Calu3 (cell line): Measurements from ENCODE around the gene ZNF513. TPM values are rescaled to one million over a fixed set of nuclear protein-coding genes. Genes with fewer than 3 reads are reported as not detected.

ENCODE experiments used
- BruUV-seq: library from RNA; stranded (reverse); fragments of 400-500 nt; replicated peaks from 2 replicates; lab custom pipeline; 2021; lab: Mats Ljungman, UMichigan
- CTCF ChIA-PET: fragments of 300-600 bp; sonication (Branson Sonifier 250); formaldehyde crosslinking; loops from one replicate; lab custom pipeline; 2022; ENCODE audit warnings: antibody characterized with exemption; lab: Charles Lee
- DNase-seq: peaks from one replicate; pipeline ENCODE4 v3.0.0; 2022
- H3K27ac Mint-ChIP-seq: one replicate; pipeline ENCODE4 v1.8.0; 2022; ENCODE audit warnings: mixed read lengths; ENCODE audit not compliant: unreplicated experiment
- H3K27me3 Mint-ChIP-seq: one replicate; pipeline ENCODE4 v1.8.0; 2022; ENCODE audit warnings: mixed read lengths; ENCODE audit not compliant: unreplicated experiment
- H3K36me3 Mint-ChIP-seq: one replicate; pipeline ENCODE4 v1.8.0; 2022; ENCODE audit warnings: mild to moderate bottlenecking, moderate library complexity, mixed read lengths; ENCODE audit not compliant: insufficient read depth, unreplicated experiment
- H3K4me1 Mint-ChIP-seq: one replicate; pipeline ENCODE4 v1.8.0; 2022; ENCODE audit warnings: mild to moderate bottlenecking, low read depth, mixed read lengths; ENCODE audit not compliant: unreplicated experiment
- H3K4me3 Mint-ChIP-seq: one replicate; pipeline ENCODE4 v1.8.0; 2022; ENCODE audit warnings: mild to moderate bottlenecking, low read depth, moderate library complexity, mixed read lengths; ENCODE audit not compliant: unreplicated experiment
- H3K9me3 Mint-ChIP-seq: one replicate; pipeline ENCODE4 v1.8.0; 2022; ENCODE audit warnings: low read depth, mixed read lengths; ENCODE audit not compliant: unreplicated experiment
- intact Hi-C: fragments of 100-400 bp; cut with micrococcal nuclease; formaldehyde crosslinking; loops from one replicate; pipeline ENCODE4 v1.10.0; 2022; ENCODE audit not compliant: unreplicated experiment
- total RNA-seq: library from RNA; stranded (reverse); gene quantifications from 2 replicates; pipeline ENCODE4 v1.2.3, GENCODE V29; 2022
- TF ChIP-seq, protein P1 (sequence below): fragments of 200-600 bp; IDR thresholded peaks from one replicate; pipeline ENCODE4 v1.8.0; 2022; ENCODE audit warnings: antibody characterized with exemption; ENCODE audit not compliant: unreplicated experiment

ZNF513 gene
- total RNA-seq, 1 experiment from 2014 or later, result 10.6 TPM

DNA sequence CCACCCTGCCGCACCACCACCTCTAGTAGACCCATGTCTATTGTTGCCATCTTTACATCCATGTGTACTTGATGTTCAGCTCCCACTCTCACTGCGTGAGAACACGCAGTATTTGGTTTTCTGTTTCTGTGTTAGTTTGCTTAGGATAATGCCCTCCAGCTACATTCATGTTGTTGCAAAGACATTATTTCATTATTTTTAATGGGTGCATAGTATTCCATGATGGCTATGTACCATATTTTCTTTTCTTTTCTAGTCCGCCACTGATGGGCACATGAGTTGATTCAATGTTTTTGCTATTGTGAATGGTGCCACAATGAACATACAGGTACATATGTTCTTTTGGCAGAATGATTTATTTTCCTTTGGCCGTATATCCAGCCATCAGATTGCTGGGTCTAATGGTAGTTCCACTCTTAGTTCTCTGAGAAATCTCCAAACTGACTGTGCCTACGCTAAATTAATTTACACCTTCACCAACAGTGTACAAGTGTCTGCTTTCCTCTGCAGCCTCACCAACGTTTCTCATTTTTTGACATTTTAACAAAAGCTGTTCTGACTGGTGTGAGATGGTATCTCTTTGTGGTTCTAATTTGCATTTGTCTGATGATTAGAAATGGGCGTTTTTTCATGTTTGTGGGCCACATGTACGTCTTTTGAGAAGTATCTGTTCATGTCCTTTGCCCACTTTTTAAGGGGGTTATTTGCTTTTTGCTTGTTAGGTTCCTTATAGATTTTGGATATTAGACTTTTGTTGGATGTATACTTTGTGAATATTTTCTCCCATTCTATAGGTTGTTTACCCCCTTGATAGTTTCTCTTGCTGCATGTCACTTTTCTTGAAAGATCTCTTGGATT lies 10.5 kb upstream of the ZNF513 start:
- DNase-seq, result no peak
- Mint-ChIP-seq H3K27me3 (no peaks in the 10 kb centered on the region), H3K36me3 (peaks cover 32% of the 10 kb centered on the region), H3K27ac (no peak overlapping the region), H3K4me1 (no peaks in the 10 kb centered on the region), H3K4me3 (no peak overlapping the region), H3K9me3 (no peaks in the 10 kb centered on the region)
- BruUV-seq, result no TSS peak
- intact Hi-C loops, result no loop called here
- CTCF ChIA-PET, result interaction anchor here (0.6 kb wide), 1 partner anchor 17 kb away, joined by 4 read pairs; no protein-coding TSS in a partner anchor
- TF ChIP-seq, protein P1, sequence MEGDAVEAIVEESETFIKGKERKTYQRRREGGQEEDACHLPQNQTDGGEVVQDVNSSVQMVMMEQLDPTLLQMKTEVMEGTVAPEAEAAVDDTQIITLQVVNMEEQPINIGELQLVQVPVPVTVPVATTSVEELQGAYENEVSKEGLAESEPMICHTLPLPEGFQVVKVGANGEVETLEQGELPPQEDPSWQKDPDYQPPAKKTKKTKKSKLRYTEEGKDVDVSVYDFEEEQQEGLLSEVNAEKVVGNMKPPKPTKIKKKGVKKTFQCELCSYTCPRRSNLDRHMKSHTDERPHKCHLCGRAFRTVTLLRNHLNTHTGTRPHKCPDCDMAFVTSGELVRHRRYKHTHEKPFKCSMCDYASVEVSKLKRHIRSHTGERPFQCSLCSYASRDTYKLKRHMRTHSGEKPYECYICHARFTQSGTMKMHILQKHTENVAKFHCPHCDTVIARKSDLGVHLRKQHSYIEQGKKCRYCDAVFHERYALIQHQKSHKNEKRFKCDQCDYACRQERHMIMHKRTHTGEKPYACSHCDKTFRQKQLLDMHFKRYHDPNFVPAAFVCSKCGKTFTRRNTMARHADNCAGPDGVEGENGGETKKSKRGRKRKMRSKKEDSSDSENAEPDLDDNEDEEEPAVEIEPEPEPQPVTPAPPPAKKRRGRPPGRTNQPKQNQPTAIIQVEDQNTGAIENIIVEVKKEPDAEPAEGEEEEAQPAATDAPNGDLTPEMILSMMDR, result no peak

DNA sequence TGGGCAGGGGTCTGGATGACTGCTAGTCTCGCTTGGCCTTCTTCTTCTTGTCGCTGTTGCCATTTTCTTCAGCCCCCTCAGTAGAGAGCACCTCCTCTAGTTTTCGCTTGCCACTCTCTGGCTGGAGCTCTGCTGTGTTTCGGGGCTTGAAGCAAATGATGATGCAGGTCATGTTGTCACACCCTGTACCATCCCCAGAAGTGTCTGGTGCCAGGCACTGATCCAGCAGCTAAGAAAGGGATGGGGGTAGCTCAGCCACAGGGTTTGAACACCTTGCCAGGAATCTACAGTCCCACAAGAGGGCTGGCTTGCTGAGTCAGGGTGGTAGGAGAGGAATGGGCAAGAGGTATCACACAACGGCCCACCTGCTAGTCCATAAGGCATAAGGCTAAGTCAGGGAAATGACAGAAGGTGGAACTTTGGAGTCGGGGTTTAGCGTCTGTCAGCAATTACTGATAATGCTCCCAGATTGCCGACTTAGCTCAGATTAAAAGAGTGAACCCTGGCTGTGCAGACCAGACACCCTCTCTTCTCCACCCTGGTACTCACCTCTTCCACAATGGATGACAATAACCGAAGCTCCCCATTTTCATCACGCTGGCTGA lies 1.1 kb upstream of the ZNF513 start:
- Mint-ChIP-seq H3K27me3 (no peaks in the 10 kb centered on the region), H3K9me3 (no peaks in the 10 kb centered on the region), H3K27ac (peak overlapping the region; percentile 93), H3K4me3 (peak overlapping the region; percentile 72), H3K36me3 (peaks cover 68% of the 10 kb centered on the region), H3K4me1 (peaks cover 15% of the 10 kb centered on the region)
- intact Hi-C loops, result no loop called here
- no peak for DNase-seq
- CTCF ChIA-PET, result interaction anchor here (0.5 kb wide), 1 partner anchor 1039 kb away, joined by 4 read pairs; no protein-coding TSS in a partner anchor
- TF ChIP-seq, protein P1, result no peak
- BruUV-seq, result TSS peak; percentile 79

- H3K27ac Mint-ChIP-seq, result peak overlapping the region; percentile 93
- no peak for DNase-seq
- intact Hi-C loops, result no loop called here
- H3K36me3 Mint-ChIP-seq, result peaks cover 69% of the 10 kb centered on the region
- TSS peak; percentile 43 for BruUV-seq
- TF ChIP-seq, protein P1, result no peak
- H3K27me3 Mint-ChIP-seq, result no peaks in the 10 kb centered on the region
- CTCF ChIA-PET, result interaction anchor here (1.2 kb wide), 1 partner anchor 10 kb away, joined by 4 read pairs; no protein-coding TSS in a partner anchor
- H3K4me3 Mint-ChIP-seq, result peak overlapping the region; percentile 72
- H3K4me1 Mint-ChIP-seq, result peaks cover 15% of the 10 kb centered on the region
- H3K9me3 Mint-ChIP-seq, result no peaks in the 10 kb centered on the region
Measured at GRCh38 chr2:27379836-27380625, 503 bp downstream of the ZNF513 start.

DNA sequence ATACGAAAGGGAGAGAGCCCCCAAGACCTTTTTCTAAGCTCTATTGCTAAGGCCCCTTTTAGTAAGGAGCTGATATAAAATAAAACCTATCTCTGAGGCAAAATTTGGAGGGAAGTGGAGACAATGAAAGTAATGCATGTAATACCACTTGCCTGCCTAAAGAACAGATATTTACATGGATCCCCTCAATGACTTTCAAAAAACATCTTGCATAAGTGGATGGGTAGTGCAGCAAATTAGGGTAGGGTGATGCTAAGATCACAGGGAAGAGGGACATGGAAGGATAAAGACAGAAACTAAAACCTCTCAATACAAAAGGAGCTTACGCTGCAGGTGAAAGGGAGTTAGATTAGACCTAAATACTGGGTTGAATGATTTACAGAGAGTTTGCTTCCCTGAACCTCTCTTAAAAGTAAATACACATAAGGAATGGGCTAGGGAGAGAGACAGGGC lies 1.1 kb downstream of the ZNF513 start:
- no peaks in the 10 kb centered on the region for H3K9me3 Mint-ChIP-seq

More for the DNA sequence above, 1.1 kb downstream of the ZNF513 start:
- no peaks in the 10 kb centered on the region for H3K27me3 Mint-ChIP-seq
- no TSS peak for BruUV-seq
- peak overlapping the region; percentile 72 for H3K4me3 Mint-ChIP-seq
- CTCF ChIA-PET, result interaction anchor here (0.5 to 1.2 kb wide), 2 partner anchors 10 to 33 kb away, joined by 3 to 4 read pairs; no protein-coding TSS in a partner anchor
- H3K36me3 Mint-ChIP-seq, result peaks cover 72% of the 10 kb centered on the region
- intact Hi-C loops, result no loop called here
- peaks cover 15% of the 10 kb centered on the region for H3K4me1 Mint-ChIP-seq
- no peak for DNase-seq
- peak overlapping the region; percentile 93 for H3K27ac Mint-ChIP-seq
- TF ChIP-seq, protein P1, result no peak
